ENCODE results near the gene ZNF281.
A peak's percentile ranks its signal among the peaks of the same experiment; 100 is the strongest.
"Not testable (repeated sequence)": the region's sequence is repeated elsewhere in the genome, so short reads cannot be mapped to it uniquely, and the experiment has no call there.

ZNF281 gene

GRCh38 chr1:200438911-200439310 is 29.1 kb upstream of the ZNF281 start:
- no peak for TF ChIP-seq POLR2A (IDR thresholded peaks at IDR 0.05; ENCODE audit: low read depth, low read length)
- FAIRE-seq (no peak), DNase-seq (ENCODE audit: insufficient read length, low spot score) (no peak)

DNA sequence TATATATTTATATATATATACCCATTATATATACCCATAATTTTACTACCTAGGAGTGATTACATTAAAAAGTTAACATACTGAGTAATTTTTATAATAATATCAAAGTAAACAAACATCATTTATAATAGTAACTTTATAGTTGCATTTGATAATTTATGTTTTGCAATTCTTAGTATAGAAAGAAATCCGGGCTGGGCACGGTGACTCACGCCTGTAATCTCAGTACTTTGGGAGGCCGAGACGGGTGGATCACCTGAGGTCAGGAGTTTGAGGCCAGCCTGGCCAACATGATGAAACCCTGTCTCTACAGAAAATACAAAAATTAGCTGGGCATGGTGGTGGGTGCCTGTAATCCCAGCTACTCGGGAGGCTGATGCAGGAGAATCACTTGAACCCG is 28.6 kb upstream of the ZNF281 start:
- not testable (repeated sequence) for FAIRE-seq

DNA sequence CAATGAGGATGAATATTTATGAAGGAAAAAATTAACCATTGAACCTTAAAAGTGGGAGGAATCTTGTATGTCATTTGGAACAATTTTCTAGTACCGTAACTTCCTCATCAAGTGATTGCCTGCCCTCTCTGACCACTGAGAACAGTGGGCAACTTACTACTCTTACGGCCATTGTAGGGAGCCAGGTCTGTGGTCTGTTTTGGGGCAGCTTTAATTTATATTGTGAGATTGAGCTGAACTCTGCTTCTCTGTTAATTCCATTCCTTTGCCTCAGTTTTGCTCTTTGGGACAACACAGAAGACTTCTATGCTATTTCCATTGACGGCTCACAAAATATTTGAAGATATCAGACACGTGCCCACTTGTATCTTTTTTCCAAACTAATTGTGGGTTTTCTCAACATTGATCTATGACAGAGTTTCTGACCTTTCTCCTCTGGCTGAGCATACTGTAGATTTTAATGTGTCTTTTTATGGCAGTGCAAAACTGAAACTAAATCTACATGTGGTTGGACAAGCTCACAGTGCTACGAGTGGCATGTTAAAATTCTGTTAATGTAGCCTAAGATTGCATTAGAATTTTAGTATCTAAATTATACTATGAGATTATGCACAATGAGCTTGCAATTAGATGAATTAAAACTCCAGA is 27.8 kb upstream of the ZNF281 start:
- FAIRE-seq (no peak), DNase-seq (ENCODE audit: insufficient read length, low spot score) (no peak)
- no peak for TF ChIP-seq POLR2A (IDR thresholded peaks at IDR 0.05; ENCODE audit: low read depth, low read length)

More for the DNA sequence above, 28.6 kb upstream of the ZNF281 start:
- not testable (repeated sequence) for DNase-seq (ENCODE audit: insufficient read length, low spot score)

DNA sequence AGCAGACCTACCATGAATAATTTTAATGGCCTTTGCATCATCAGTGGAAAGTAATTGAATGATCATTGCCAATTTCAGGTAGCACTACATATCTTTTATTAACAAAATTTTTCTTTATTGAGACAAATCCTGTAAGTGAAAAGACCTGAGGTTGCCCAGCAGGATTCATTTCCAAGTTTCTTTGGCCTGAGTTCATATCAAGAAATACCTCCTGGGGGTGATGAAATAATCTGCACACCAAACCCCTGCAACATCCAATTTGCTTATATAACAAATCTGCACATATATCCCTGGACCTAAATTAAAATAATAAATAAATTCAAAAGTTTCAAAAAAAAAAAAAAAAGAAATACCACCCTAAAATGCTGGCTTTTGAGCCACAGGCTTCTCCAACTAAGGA is 27.3 kb upstream of the ZNF281 start:
- FAIRE-seq (no peak), DNase-seq (ENCODE audit: insufficient read length, low spot score) (no peak)
- TF ChIP-seq POLR2A (IDR thresholded peaks at IDR 0.05; ENCODE audit: low read depth, low read length), result no peak

DNA sequence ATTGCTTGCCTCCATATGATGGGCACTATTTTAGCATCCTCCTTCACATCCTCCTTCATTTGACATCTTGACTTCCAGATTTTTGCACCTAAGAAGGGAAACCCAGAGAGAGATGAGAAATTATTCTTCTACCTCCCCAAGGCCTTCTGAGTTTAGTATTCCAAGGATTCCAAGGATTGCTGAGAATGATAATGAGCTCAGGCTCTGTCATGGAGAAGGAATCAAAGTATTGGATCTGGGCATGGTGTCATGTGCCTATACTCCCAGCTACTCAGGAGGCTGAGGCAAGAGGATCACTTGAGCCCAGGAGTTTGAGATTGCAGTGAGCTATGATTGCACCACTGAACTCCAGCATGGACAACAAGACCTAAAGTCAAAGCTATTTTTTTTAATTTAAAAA is 26.6 kb upstream of the ZNF281 start:
- DNase-seq (ENCODE audit: insufficient read length, low spot score), result no peak
- no peak for TF ChIP-seq POLR2A (IDR thresholded peaks at IDR 0.05; ENCODE audit: low read depth, low read length)
- no peak for FAIRE-seq

DNA sequence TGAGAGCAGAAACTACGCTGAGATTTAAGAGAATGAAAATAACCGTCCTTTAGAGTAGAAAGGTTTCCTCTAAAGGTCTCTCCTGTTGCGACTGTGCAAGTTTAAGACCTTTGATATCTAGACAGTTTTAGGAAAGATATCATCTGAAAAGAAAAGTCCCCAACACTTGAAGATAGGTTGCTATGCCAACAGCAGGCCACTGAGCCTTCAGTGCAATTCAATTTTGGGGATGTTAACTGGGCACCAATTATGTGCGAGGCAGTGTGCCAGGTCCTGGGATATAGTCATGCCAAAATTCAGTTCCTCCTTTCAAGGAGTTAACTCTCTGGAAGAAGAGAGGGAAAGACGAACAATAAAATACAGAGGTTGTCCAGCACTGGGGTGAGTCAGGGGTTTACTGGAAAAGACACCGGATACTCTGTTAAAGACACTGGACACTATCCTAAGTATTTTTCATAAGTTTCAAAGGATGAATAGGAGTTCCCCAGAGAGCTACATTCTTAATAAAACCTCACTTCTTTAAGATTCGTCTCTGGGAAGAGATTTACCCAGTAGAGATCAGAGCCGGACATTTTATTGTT is 25.5 kb upstream of the ZNF281 start:
- FAIRE-seq (no peak), DNase-seq (ENCODE audit: insufficient read length, low spot score) (no peak)
- no peak for TF ChIP-seq POLR2A (IDR thresholded peaks at IDR 0.05; ENCODE audit: low read depth, low read length)

DNA sequence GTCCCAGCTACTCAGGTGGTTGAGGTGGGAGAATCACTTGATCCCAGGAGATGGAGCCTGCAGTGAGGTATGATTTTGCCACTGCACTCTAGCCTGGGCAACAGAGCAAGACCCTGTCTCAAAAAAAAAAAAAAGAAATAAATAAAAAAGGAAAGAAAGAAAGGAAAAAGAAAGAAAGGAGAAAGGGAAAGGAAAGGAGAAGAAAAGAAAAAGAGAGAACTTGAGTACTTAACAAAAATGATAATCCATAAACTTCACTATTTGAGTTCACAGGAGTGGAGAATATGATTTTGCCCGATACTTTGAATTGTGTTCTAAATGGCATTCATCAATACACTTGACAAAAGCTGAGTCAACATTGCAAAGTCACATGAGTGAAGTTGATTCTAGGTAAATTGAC is 23.8 kb upstream of the ZNF281 start:
- FAIRE-seq (no peak), DNase-seq (ENCODE audit: insufficient read length, low spot score) (no peak)
- no peak for TF ChIP-seq POLR2A (IDR thresholded peaks at IDR 0.05; ENCODE audit: low read depth, low read length)

GRCh38 chr1:200432586-200432985 is 22.8 kb upstream of the ZNF281 start:
- no peak for TF ChIP-seq POLR2A (IDR thresholded peaks at IDR 0.05; ENCODE audit: low read depth, low read length)
- FAIRE-seq (no peak), DNase-seq (ENCODE audit: insufficient read length, low spot score) (no peak)

DNA sequence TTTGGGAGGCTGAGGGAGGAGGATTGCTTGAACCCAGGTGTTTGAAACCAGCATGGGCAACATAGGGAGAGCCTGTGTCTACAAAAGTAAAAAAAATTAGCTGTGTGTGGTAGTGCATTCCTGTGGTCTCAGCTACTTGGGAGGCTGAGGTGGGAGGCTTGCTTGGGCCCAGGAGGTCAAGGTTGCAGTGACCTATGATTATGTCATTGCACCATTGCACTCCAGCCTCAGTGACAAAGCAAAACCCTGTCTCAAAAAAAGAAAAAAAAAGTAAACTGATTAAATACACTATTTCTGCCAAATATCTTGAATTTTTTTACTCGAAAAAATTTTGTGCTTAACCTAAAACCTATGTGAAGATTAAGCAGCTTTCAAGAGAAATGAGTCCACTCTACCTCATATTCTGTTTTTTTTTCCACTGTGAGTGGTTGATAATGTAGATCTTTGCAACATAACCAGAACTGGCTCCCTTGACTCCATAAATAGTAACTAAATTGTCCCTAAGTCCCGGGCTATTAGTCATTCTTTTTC is 19.4 kb upstream of the ZNF281 start:
- DNase-seq (ENCODE audit: insufficient read length, low spot score), result no peak
- TF ChIP-seq POLR2A (IDR thresholded peaks at IDR 0.05; ENCODE audit: low read depth, low read length), result no peak

GRCh38 chr1:200428482-200429205 is 18.8 kb upstream of the ZNF281 start:
- no peak for TF ChIP-seq POLR2A (IDR thresholded peaks at IDR 0.05; ENCODE audit: low read depth, low read length)
- FAIRE-seq, result no peak
- DNase-seq (ENCODE audit: insufficient read length, low spot score), result no peak

More for the DNA sequence above, 19.4 kb upstream of the ZNF281 start:
- FAIRE-seq, result peak; percentile 74

GRCh38 chr1:200427744-200428143 is 17.9 kb upstream of the ZNF281 start:
- TF ChIP-seq POLR2A (IDR thresholded peaks at IDR 0.05; ENCODE audit: low read depth, low read length), result no peak
- no peak for FAIRE-seq
- no peak for DNase-seq (ENCODE audit: insufficient read length, low spot score)

DNA sequence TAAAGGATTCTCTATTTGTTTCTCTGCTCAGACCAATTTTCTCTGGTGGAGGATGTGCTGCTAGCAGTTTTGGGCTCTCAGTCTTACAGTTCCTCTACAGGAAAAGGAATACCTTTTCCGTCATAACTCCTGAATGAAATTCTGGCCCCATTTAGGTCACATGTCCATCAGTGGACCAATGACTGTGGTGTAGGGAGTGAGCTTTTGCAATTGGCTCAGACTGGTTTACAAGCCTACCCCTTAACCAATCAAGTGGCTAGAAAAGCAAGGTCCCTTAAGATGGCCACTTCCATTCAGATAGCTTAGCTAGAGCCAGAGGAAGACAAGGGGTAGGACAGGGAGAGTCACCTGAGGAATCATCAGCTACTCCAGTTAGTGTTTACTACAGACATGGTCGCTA is 16.4 kb upstream of the ZNF281 start:
- FAIRE-seq (no peak), DNase-seq (ENCODE audit: insufficient read length, low spot score) (no peak)
- TF ChIP-seq POLR2A (IDR thresholded peaks at IDR 0.05; ENCODE audit: low read depth, low read length), result no peak

DNA sequence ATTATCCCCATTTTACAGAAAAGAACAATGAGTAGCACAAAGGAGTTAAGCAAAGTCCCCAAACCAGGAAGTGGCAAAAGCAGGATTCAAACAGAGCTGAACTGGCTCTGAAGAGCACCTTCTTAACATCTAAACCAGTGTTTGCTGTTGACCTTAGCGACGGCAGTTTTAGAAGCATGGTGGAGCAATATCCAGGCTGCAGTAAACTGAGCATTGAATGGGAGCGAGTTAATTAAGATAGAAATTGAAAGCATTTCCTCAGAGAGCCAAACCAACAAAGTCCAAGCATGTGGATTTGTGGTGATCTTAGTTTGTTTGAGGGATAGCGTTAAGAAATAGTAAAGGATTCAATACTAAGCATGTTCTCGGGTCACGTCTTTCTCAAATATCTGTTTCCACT is 13.4 kb upstream of the ZNF281 start:
- no peak for FAIRE-seq
- TF ChIP-seq POLR2A (IDR thresholded peaks at IDR 0.05; ENCODE audit: low read depth, low read length), result no peak
- DNase-seq (ENCODE audit: insufficient read length, low spot score), result no peak

DNA sequence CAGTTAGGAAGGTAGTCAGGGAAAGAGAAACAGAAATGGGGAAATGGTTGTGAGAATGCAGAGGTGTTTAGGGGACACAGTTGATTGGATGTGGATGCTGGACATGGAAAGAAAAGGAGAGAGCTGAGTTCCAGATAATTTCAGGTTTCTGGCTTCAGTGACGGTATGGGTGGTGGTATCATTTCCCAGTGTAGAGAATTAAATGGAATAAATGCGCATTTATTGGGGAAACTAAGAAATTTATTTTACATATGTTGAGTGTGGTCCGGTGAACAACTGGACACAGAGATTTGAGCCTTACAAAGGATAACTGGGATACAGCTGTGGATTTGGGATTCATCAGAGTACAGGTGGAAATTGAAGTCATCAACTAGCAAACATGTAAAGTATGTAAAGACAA is 12.4 kb upstream of the ZNF281 start:
- FAIRE-seq (no peak), DNase-seq (ENCODE audit: insufficient read length, low spot score) (no peak)
- no peak for TF ChIP-seq POLR2A (IDR thresholded peaks at IDR 0.05; ENCODE audit: low read depth, low read length)

Measured in H54 (cell line).